H9 (cell line): Measurements from ENCODE around the gene OLIG3. TPM values are rescaled to one million over a fixed set of nuclear protein-coding genes. Genes with fewer than 3 reads are reported as not detected.

ENCODE experiments used
- DNase-seq: peaks from one replicate; pipeline ENCODE4 v3.0.0-alpha.2; 2017
- H2AFZ ChIP-seq: one replicate; pipeline ENCODE4 v1.6.1; 2013; ENCODE audit warnings: mild to moderate bottlenecking, low read length, control low read depth, moderate library complexity
- H2AK5ac ChIP-seq: 2 replicates; pipeline ENCODE4 v1.6.1; 2013; ENCODE audit warnings: low read length, control low read depth, mixed read lengths; ENCODE audit not compliant: insufficient read length
- H2BK120ac ChIP-seq: one replicate; pipeline ENCODE4 v1.6.1; 2013; ENCODE audit warnings: low read depth, mild to moderate bottlenecking, low read length, control low read depth, inconsistent platforms; ENCODE audit not compliant: poor library complexity, severe bottlenecking
- H2BK12ac ChIP-seq: 2 replicates; pipeline ENCODE4 v1.6.1; 2013; ENCODE audit warnings: low read length, control low read depth, mixed read lengths, low read depth; ENCODE audit not compliant: insufficient read length
- H2BK15ac ChIP-seq: 2 replicates; pipeline ENCODE4 v1.6.1; 2013; ENCODE audit warnings: low read depth, low read length, control low read depth
- H2BK20ac ChIP-seq: one replicate; pipeline ENCODE4 v1.6.1; 2013; ENCODE audit warnings: low read depth, mild to moderate bottlenecking, low read length, control low read depth, inconsistent platforms; ENCODE audit not compliant: poor library complexity, severe bottlenecking
- H2BK5ac ChIP-seq: 2 replicates; pipeline ENCODE4 v1.6.1; 2013; ENCODE audit warnings: low read length, control low read depth, mixed read lengths; ENCODE audit not compliant: insufficient read length
- H3K14ac ChIP-seq: 2 replicates; pipeline ENCODE4 v1.6.1; 2013; ENCODE audit warnings: low read length, control low read depth; ENCODE audit not compliant: insufficient read depth
- H3K18ac ChIP-seq: 2 replicates; pipeline ENCODE4 v1.6.1; 2013; ENCODE audit warnings: low read depth, mild to moderate bottlenecking, mixed read lengths, low read length, control low read depth; ENCODE audit not compliant: insufficient read length
- H3K23ac ChIP-seq: 2 replicates; pipeline ENCODE4 v1.6.1; 2013; ENCODE audit warnings: low read length, control low read depth, mixed read lengths, low read depth; ENCODE audit not compliant: insufficient read length
- H3K23me2 ChIP-seq: 2 replicates; pipeline ENCODE4 v1.6.1; 2013; ENCODE audit warnings: low read depth, mild to moderate bottlenecking, mixed read lengths, low read length, control low read depth; ENCODE audit not compliant: insufficient read length, poor library complexity, severe bottlenecking
- H3K27ac ChIP-seq: 2 replicates; pipeline ENCODE4 v1.5.1; 2013; ENCODE audit warnings: low read length, control low read depth, mixed read lengths, low read depth; ENCODE audit not compliant: insufficient read length
- H3K27me3 ChIP-seq: 2 replicates; pipeline ENCODE4 v1.6.1; 2013; ENCODE audit warnings: low read length, control low read depth, inconsistent platforms; ENCODE audit not compliant: insufficient read depth
- H3K4ac ChIP-seq: 2 replicates; pipeline ENCODE4 v1.6.1; 2013; ENCODE audit warnings: low read depth, mild to moderate bottlenecking, control low read depth, inconsistent platforms, low read length, moderate library complexity
- H3K4me1 ChIP-seq: 2 replicates; pipeline ENCODE4 v1.6.1; 2013; ENCODE audit warnings: low read length, control low read depth, inconsistent platforms; ENCODE audit not compliant: insufficient read depth
- H3K4me2 ChIP-seq: 2 replicates; pipeline ENCODE4 v1.6.1; 2013; ENCODE audit warnings: low read length, control low read depth, mixed read lengths; ENCODE audit not compliant: insufficient read length, insufficient read depth
- H3K56ac ChIP-seq: 2 replicates; pipeline ENCODE4 v1.6.1; 2013; ENCODE audit warnings: low read depth, mild to moderate bottlenecking, mixed read lengths, low read length, control low read depth; ENCODE audit not compliant: insufficient read length
- H3K79me1 ChIP-seq: 2 replicates; pipeline ENCODE4 v1.6.1; 2013; ENCODE audit warnings: low read depth, mild to moderate bottlenecking, moderate library complexity, low read length, control low read depth, inconsistent platforms; ENCODE audit not compliant: insufficient read depth, poor library complexity, severe bottlenecking
- H3K79me2 ChIP-seq: 2 replicates; pipeline ENCODE4 v1.6.1; 2013; ENCODE audit warnings: low read length, control low read depth, inconsistent platforms; ENCODE audit not compliant: insufficient read depth
- H3K9ac ChIP-seq: 2 replicates; pipeline ENCODE4 v1.6.1; 2013; ENCODE audit warnings: low read length, control low read depth, mixed read lengths; ENCODE audit not compliant: insufficient read length; ENCODE audit errors: extremely low read depth
- H3K9me3 ChIP-seq: one replicate; pipeline ENCODE4 v1.6.1; 2013; ENCODE audit warnings: low read depth, low read length, inconsistent platforms; ENCODE audit not compliant: control insufficient read depth
- H3T11ph ChIP-seq: one replicate; pipeline ENCODE4 v1.6.1; 2013; ENCODE audit warnings: mild to moderate bottlenecking, low read length, control low read depth, inconsistent platforms
- H4K20me1 ChIP-seq: one replicate; pipeline ENCODE4 v1.6.1; 2013; ENCODE audit not compliant: control insufficient read depth, insufficient read length, insufficient read depth
- H4K5ac ChIP-seq: 2 replicates; pipeline ENCODE4 v1.6.1; 2013; ENCODE audit warnings: low read depth, mild to moderate bottlenecking, mixed read lengths, low read length, control low read depth; ENCODE audit not compliant: insufficient read length
- H4K8ac ChIP-seq: replicated peaks from 2 replicates; pipeline ENCODE4 v1.6.1; 2013; ENCODE audit warnings: low read length, control low read depth, mixed read lengths, low read depth; ENCODE audit not compliant: insufficient read length
- H4K91ac ChIP-seq: 2 replicates; pipeline ENCODE4 v1.6.1; 2013; ENCODE audit warnings: low read depth, mild to moderate bottlenecking, moderate library complexity, mixed read lengths, low read length, control low read depth; ENCODE audit not compliant: insufficient read length
- H3K27ac Mint-ChIP-seq, 3 experiments: 2 replicates in 2 of 3; 3 replicates in 1 of 3; pipeline ENCODE4 v1.8.0; 2020 to 2021; ENCODE audit warnings: mixed read lengths in 3 of 3, mild to moderate bottlenecking in 1 of 3, moderate library complexity in 1 of 3
- H3K27me3 Mint-ChIP-seq: 2 replicates; pipeline ENCODE4 v1.8.0; 2021; ENCODE audit warnings: low read depth, mild to moderate bottlenecking, moderate library complexity, mixed read lengths
- H3K36me3 Mint-ChIP-seq, 3 experiments: 2 replicates in 2 of 3; 3 replicates in 1 of 3; pipeline ENCODE4 v1.8.0; 2020 to 2021; ENCODE audit warnings: low read depth in 3 of 3, mixed read lengths in 3 of 3; ENCODE audit not compliant: insufficient read depth in 1 of 3
- H3K4me1 Mint-ChIP-seq, 2 experiments: 2 replicates each; pipeline ENCODE4 v1.8.0; 2020; ENCODE audit warnings: mixed read lengths in 2 of 2
- H3K4me3 Mint-ChIP-seq, 2 experiments: 2 replicates in 1 of 2; 3 replicates in 1 of 2; pipeline ENCODE4 v1.8.0; 2020 to 2021; ENCODE audit warnings: mild to moderate bottlenecking in 2 of 2, mixed read lengths in 2 of 2, moderate library complexity in 1 of 2
- H3K9me3 Mint-ChIP-seq, 2 experiments: 2 replicates in 1 of 2; 3 replicates in 1 of 2; pipeline ENCODE4 v1.8.0; 2020; ENCODE audit warnings: mild to moderate bottlenecking in 2 of 2, mixed read lengths in 2 of 2, moderate library complexity in 1 of 2
- WGBS: extraction: QIAGEN DNeasy Blood & Tissue Kit; methylation state at CpG from one replicate; pipeline ENCODE4 v1.1.7; 2013; ENCODE audit warnings: missing lambda C conversion rate, low lambda C conversion rate, mixed read lengths; ENCODE audit not compliant: insufficient read length; ENCODE audit errors: extremely low coverage; 5-methylcytosine and 5-hydroxymethylcytosine counted together
- total RNA-seq: library from RNA; stranded (reverse); gene quantifications from 2 replicates; pipeline ENCODE4 v1.2.1, GENCODE V29; 2021
- TF ChIP-seq, protein P1 (sequence below): fragments of 200-600 bp; sonication (generic); conservative IDR thresholded peaks from 3 replicates; pipeline ENCODE4 v1.8.0; 2021; ENCODE audit warnings: antibody characterized with exemption, mild to moderate bottlenecking

OLIG3 gene
- total RNA-seq, 1 experiment from 2014 or later: 0.22 TPM

DNA sequence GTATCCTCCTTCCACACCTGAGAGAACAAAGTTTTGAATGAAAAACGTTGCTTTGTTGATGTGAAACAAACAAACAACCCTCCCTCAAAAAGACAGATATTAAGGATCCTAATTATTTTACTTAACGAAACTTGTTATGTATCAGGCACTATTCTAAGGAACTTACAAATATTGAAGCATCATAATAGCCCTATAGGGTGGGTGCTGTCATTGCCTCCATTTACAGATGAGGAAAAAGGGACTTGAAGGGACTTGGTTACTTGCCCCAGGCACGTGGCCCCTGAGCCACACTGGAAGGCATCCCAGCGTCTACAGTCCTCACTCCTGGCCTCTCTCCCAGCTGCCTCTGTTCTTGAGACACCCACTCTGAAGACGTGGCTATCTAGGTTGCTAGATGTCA is 20.2 kb upstream of the OLIG3 start:
- H4K5ac ChIP-seq: no peak overlapping the region
- no peak overlapping the region for H3K14ac ChIP-seq
- TF ChIP-seq, protein P1, sequence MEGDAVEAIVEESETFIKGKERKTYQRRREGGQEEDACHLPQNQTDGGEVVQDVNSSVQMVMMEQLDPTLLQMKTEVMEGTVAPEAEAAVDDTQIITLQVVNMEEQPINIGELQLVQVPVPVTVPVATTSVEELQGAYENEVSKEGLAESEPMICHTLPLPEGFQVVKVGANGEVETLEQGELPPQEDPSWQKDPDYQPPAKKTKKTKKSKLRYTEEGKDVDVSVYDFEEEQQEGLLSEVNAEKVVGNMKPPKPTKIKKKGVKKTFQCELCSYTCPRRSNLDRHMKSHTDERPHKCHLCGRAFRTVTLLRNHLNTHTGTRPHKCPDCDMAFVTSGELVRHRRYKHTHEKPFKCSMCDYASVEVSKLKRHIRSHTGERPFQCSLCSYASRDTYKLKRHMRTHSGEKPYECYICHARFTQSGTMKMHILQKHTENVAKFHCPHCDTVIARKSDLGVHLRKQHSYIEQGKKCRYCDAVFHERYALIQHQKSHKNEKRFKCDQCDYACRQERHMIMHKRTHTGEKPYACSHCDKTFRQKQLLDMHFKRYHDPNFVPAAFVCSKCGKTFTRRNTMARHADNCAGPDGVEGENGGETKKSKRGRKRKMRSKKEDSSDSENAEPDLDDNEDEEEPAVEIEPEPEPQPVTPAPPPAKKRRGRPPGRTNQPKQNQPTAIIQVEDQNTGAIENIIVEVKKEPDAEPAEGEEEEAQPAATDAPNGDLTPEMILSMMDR: no peak
- H4K8ac ChIP-seq: no peak overlapping the region
- no peaks in the 10 kb centered on the region for H4K20me1 ChIP-seq
- H3K9ac ChIP-seq: no peak overlapping the region
- no peaks in the 10 kb centered on the region for H3K79me1 ChIP-seq
- no peak overlapping the region for H3T11ph ChIP-seq
- H3K79me2 ChIP-seq: no peaks in the 10 kb centered on the region
- H3K18ac ChIP-seq: no peak overlapping the region
- H3K56ac ChIP-seq: no peak overlapping the region
- Mint-ChIP-seq H3K4me3 (no peak overlapping the region), H3K27me3 (peaks cover 81% of the 10 kb centered on the region), H3K9me3 (peaks cover 2 to 3% of the 10 kb centered on the region in 2 experiments; a peak in 2 of 5 replicates), H3K27ac (no peak overlapping the region), H3K36me3 (no peaks in the 10 kb centered on the region), H3K4me1 (peaks cover 37 to 52% of the 10 kb centered on the region in 2 experiments)
- H4K91ac ChIP-seq: no peak overlapping the region
- no peak overlapping the region for H2AK5ac ChIP-seq
- H3K9me3 ChIP-seq: no peaks in the 10 kb centered on the region
- no peak overlapping the region for H2BK5ac ChIP-seq
- no peak overlapping the region for H2BK12ac ChIP-seq
- H2BK20ac ChIP-seq: no peak overlapping the region
- H3K4me2 ChIP-seq: no peak overlapping the region
- no peak overlapping the region for H2AFZ ChIP-seq
- no peak overlapping the region for H3K23ac ChIP-seq
- H3K27ac ChIP-seq: no peak overlapping the region
- no peak overlapping the region for H3K4ac ChIP-seq
- no peak for DNase-seq
- no peak overlapping the region for H2BK15ac ChIP-seq
- H2BK120ac ChIP-seq: no peak overlapping the region
- WGBS: no CpG with 5 or more reads among the region's 5 CpGs
- no peaks in the 10 kb centered on the region for H3K27me3 ChIP-seq
- no peaks in the 10 kb centered on the region for H3K23me2 ChIP-seq
- peaks cover 14% of the 10 kb centered on the region for H3K4me1 ChIP-seq
